B cell (primary cell): ENCODE data around the gene HOXB3. TPM values are rescaled to one million over a fixed set of nuclear protein-coding genes. Genes with fewer than 3 reads are reported as not detected.

Experiments used
- ATAC-seq: fragments of 200-7000 bp; cut with Tn5 transposase; one replicate; pipeline ENCODE4 v1.10.0; 2021; ENCODE audit warnings: low read depth, mild to moderate bottlenecking, moderate number of reproducible peaks, moderate library complexity
- CTCF ChIA-PET: fragments of 350-600 bp; sonication (Branson Sonifier 250); formaldehyde crosslinking; loops from one replicate; lab custom pipeline; 2021; ENCODE audit warnings: antibody characterized with exemption, inconsistent platforms; lab: Charles Lee
- POLR2A ChIA-PET: fragments of 350-600 bp; sonication (Branson Sonifier 250); formaldehyde crosslinking; loops from one replicate; lab custom pipeline; 2021; ENCODE audit warnings: antibody characterized with exemption; lab: Charles Lee
- DNase-seq: peaks from one replicate; pipeline ENCODE4 v3.0.0; 2013
- H2AFZ ChIP-seq: 2 replicates; pipeline ENCODE4 v1.6.1; 2012; ENCODE audit warnings: mild to moderate bottlenecking, low read depth, low read length; ENCODE audit not compliant: insufficient read depth, poor library complexity, severe bottlenecking
- H3K27ac ChIP-seq, 2 donors: 1 replicate in 1 of 2; 2 replicates in 1 of 2; pipeline ENCODE4 v1.5.1; 2012 to 2013; ENCODE audit warnings: low read length in 2 of 2, mild to moderate bottlenecking in 2 of 2, moderate library complexity in 1 of 2
- H3K27me3 ChIP-seq, 4 experiments: fragments of 200-600 bp in 1 of 4; sonication (generic) in 1 of 4; replicated peaks in 1 of 4; 1 replicate in 2 of 4; 2 replicates in 2 of 4; pipeline versions ENCODE4 v1.6.1 to v1.7.0; 2013 to 2016; ENCODE audit warnings: low read length in 3 of 4, mild to moderate bottlenecking in 2 of 4, mixed read lengths in 1 of 4, moderate library complexity in 1 of 4; ENCODE audit not compliant: insufficient read depth in 4 of 4, control insufficient read depth in 3 of 4; ENCODE audit errors: control extremely low read depth in 1 of 4
- H3K36me3 ChIP-seq, 2 experiments: replicated peaks in 1 of 2; 1 replicate in 1 of 2; 2 replicates in 1 of 2; pipeline versions ENCODE4 v1.6.1 to v1.7.1; 2013; ENCODE audit warnings: low read length in 1 of 2; ENCODE audit not compliant: insufficient read depth in 2 of 2, control insufficient read depth in 1 of 2; ENCODE audit errors: control extremely low read depth in 1 of 2, extremely low read depth in 1 of 2
- H3K4me1 ChIP-seq, 2 donors: fragments of 200-600 bp in 1 of 2; sonication (generic) in 1 of 2; 1 replicate in 1 of 2; 2 replicates in 1 of 2; pipeline versions ENCODE4 v1.5.1 to v1.6.1; 2013 to 2017; ENCODE audit warnings: low read length in 2 of 2; ENCODE audit not compliant: control insufficient read depth in 2 of 2, insufficient read depth in 2 of 2
- H3K4me2 ChIP-seq: replicated peaks from 2 replicates; pipeline ENCODE3; 2012; ENCODE audit warnings: mild to moderate bottlenecking, low read depth, low read length; ENCODE audit not compliant: poor library complexity, severe bottlenecking
- H3K4me3 ChIP-seq, 5 experiments: fragments of 200-600 bp in 1 of 5; sonication (generic) in 1 of 5; 1 replicate in 3 of 5; 2 replicates in 2 of 5; pipeline versions ENCODE4 v1.5.1 to v1.7.0; 2011 to 2016; ENCODE audit warnings: low read length in 4 of 5, mild to moderate bottlenecking in 4 of 5, low read depth in 2 of 5, control low read depth in 1 of 5, moderate library complexity in 1 of 5; ENCODE audit not compliant: insufficient read depth in 1 of 5; ENCODE audit errors: control extremely low read depth in 1 of 5, extremely low read depth in 1 of 5
- H3K79me2 ChIP-seq: fragments of 200-600 bp; sonication (generic); one replicate; pipeline ENCODE4 v1.6.0; 2016; ENCODE audit warnings: low read length; ENCODE audit not compliant: control insufficient read depth, insufficient read depth
- H3K9ac ChIP-seq: fragments of 200-600 bp; sonication (generic); 2 replicates; pipeline ENCODE4 v1.6.1; 2017; ENCODE audit warnings: mild to moderate bottlenecking, low read length, moderate library complexity
- H3K9me3 ChIP-seq, 3 donors: one replicate each; pipeline versions ENCODE4 v1.6.1 to v1.7.1; 2013; ENCODE audit warnings: low read length in 2 of 3; ENCODE audit not compliant: control insufficient read depth in 2 of 3, insufficient read depth in 1 of 3; ENCODE audit errors: control extremely low read depth in 1 of 3
- H4K20me1 ChIP-seq: 2 replicates; pipeline ENCODE4 v1.6.0; 2012; ENCODE audit warnings: mild to moderate bottlenecking, low read length; ENCODE audit not compliant: insufficient read depth, control insufficient read depth, poor library complexity, severe bottlenecking
- H3K27ac Mint-ChIP-seq: one replicate; pipeline ENCODE4 v1.8.0; 2021; ENCODE audit warnings: mixed read lengths
- H3K27me3 Mint-ChIP-seq: one replicate; pipeline ENCODE4 v1.8.0; 2021; ENCODE audit warnings: mixed read lengths
- H3K4me1 Mint-ChIP-seq: one replicate; pipeline ENCODE4 v1.8.0; 2021; ENCODE audit warnings: mixed read lengths
- H3K4me3 Mint-ChIP-seq: one replicate; pipeline ENCODE4 v1.8.0; 2021; ENCODE audit warnings: mixed read lengths
- H3K9me3 Mint-ChIP-seq: one replicate; pipeline ENCODE4 v1.8.0; 2022; ENCODE audit warnings: mixed read lengths; ENCODE audit not compliant: insufficient read depth
- CTCF ChIP-seq: fragments of 200-600 bp; IDR thresholded peaks from one replicate; pipeline ENCODE4 v1.8.0; 2022; ENCODE audit warnings: antibody characterized with exemption, mild to moderate bottlenecking
- EZH2 ChIP-seq: IDR thresholded peaks from 2 replicates; pipeline ENCODE4 v1.6.1; 2012; ENCODE audit warnings: borderline replicate concordance, low read depth, mild to moderate bottlenecking, moderate library complexity, low read length; ENCODE audit not compliant: insufficient read depth, poor library complexity, severe bottlenecking
- WGBS: methylation state at CpG from one replicate; pipeline ENCODE4 v1.1.5; 2013; ENCODE audit warnings: missing lambda C conversion rate; ENCODE audit not compliant: insufficient coverage; 5-methylcytosine and 5-hydroxymethylcytosine counted together
- intact Hi-C: fragments of 100-400 bp; cut with micrococcal nuclease; formaldehyde crosslinking; loops from one replicate; pipeline ENCODE4 v1.10.0; 2022
- polyA plus RNA-seq: library from polyadenylated mRNA; depleted of rRNA; stranded (reverse); fragments of >200 nt; gene quantifications from 2 replicates; pipeline ENCODE4 v1.2.3, GENCODE V29; 2012
- total RNA-seq, 2 donors: library from RNA; stranded (reverse); fragments of 120-200 nt in 1 of 2; gene quantifications; 1 replicate in 1 of 2; 2 replicates in 1 of 2; pipeline versions ENCODE4 v1.2.3 to v1.2.4, GENCODE V29; 2013 to 2022

HOXB3 gene
- total and polyA plus RNA-seq, 2 donors (not counting 1 experiment from before 2014, with no cell fraction given): 3.0 to 4.0 TPM

- no peak overlapping the region for H3K9ac ChIP-seq
- ChIA-PET CTCF (interaction anchor here (1.6 kb wide), 1 partner anchor 112 kb away, joined by 5 read pairs; no protein-coding TSS in a partner anchor), POLR2A (no interaction called here)
- H4K20me1 ChIP-seq: no peaks in the 10 kb centered on the region
- H3K27ac ChIP-seq: no peak overlapping the region
- H3K36me3 ChIP-seq: no peaks in the 10 kb centered on the region
- Mint-ChIP-seq H3K27me3 (peaks cover 39% of the 10 kb centered on the region), H3K27ac (no peak overlapping the region), H3K4me3 (no peak overlapping the region), H3K9me3 (no peaks in the 10 kb centered on the region), H3K4me1 (no peaks in the 10 kb centered on the region)
- TF ChIP-seq CTCF (no peak), EZH2 (no peak)
- 89% methylated on average over 4 of the region's 5 CpGs for WGBS
- intact Hi-C loops: no loop called here
- H3K79me2 ChIP-seq: no peaks in the 10 kb centered on the region
- no peak overlapping the region for H3K4me3 ChIP-seq
- H3K27me3 ChIP-seq: peaks cover 0 to 12% (median 5%) of the 10 kb centered on the region in 4 experiments
- no peak overlapping the region for H2AFZ ChIP-seq
- ATAC-seq (no peak), DNase-seq (no peak)
- H3K4me1 ChIP-seq: no peaks in the 10 kb centered on the region
- H3K9me3 ChIP-seq: no peaks in the 10 kb centered on the region
- H3K4me2 ChIP-seq: no peak overlapping the region
These were observed 83.8 kb downstream of the HOXB3 start for GRCh38 chr17:48506246-48506645.

- Histone ChIP-seq H3K4me3 (no peak overlapping the region), H3K4me1 (no peaks in the 10 kb centered on the region), H3K36me3 (no peaks in the 10 kb centered on the region), H3K79me2 (no peaks in the 10 kb centered on the region), H3K9me3 (no peaks in the 10 kb centered on the region), H3K27me3 (peaks cover 0 to 12% (median 4%) of the 10 kb centered on the region in 4 experiments), H4K20me1 (no peaks in the 10 kb centered on the region), H3K9ac (no peak overlapping the region), H3K4me2 (no peak overlapping the region), H3K27ac (no peak overlapping the region), H2AFZ (no peak overlapping the region)
- ATAC-seq (peak; percentile 31), DNase-seq (no peak)
- Mint-ChIP-seq H3K27me3 (peaks cover 39% of the 10 kb centered on the region), H3K4me3 (no peak overlapping the region), H3K4me1 (no peaks in the 10 kb centered on the region), H3K27ac (no peak overlapping the region), H3K9me3 (no peaks in the 10 kb centered on the region)
- intact Hi-C loops: no loop called here
- CTCF ChIA-PET: interaction anchor here (1.6 kb wide), 1 partner anchor 113 kb away, joined by 5 read pairs; no protein-coding TSS in a partner anchor
- TF ChIP-seq CTCF (no peak), EZH2 (no peak)
- POLR2A ChIA-PET: no interaction called here
- WGBS: no CpG with 5 or more reads among the region's 1 CpG
These were observed 84.3 kb downstream of the HOXB3 start for GRCh38 chr17:48505788-48506187.
